Immature natural killer cell (primary cell): ENCODE results near the gene ANKS1B. TPM values are rescaled to one million over a fixed set of nuclear protein-coding genes. Genes with fewer than 3 reads are reported as not detected.

Source experiments
- DNase-seq, 3 donors: peaks; one replicate each; pipeline ENCODE4 v3.0.0; 2022; ENCODE audit warnings: mixed read lengths in 1 of 3
- H3K27ac Mint-ChIP-seq, 6 donors: one replicate each; pipeline ENCODE4 v1.8.0; 2020; ENCODE audit warnings: mixed read lengths in 6 of 6, mild to moderate bottlenecking in 5 of 6, inconsistent platforms in 4 of 6, moderate library complexity in 3 of 6
- H3K27me3 Mint-ChIP-seq, 3 donors: one replicate each; pipeline ENCODE4 v1.8.0; 2020 to 2021; ENCODE audit warnings: low read depth in 3 of 3, mild to moderate bottlenecking in 3 of 3, mixed read lengths in 3 of 3, moderate library complexity in 3 of 3, inconsistent platforms in 1 of 3
- H3K36me3 Mint-ChIP-seq, 3 donors: one replicate each; pipeline ENCODE4 v1.8.0; 2020; ENCODE audit warnings: mixed read lengths in 3 of 3, inconsistent platforms in 2 of 3, mild to moderate bottlenecking in 2 of 3
- H3K4me1 Mint-ChIP-seq, 2 donors: one replicate each; pipeline ENCODE4 v1.8.0; 2020; ENCODE audit warnings: inconsistent platforms in 2 of 2, mild to moderate bottlenecking in 2 of 2, mixed read lengths in 2 of 2, moderate library complexity in 1 of 2
- H3K4me3 Mint-ChIP-seq, 5 donors: one replicate each; pipeline ENCODE4 v1.8.0; 2020; ENCODE audit warnings: mild to moderate bottlenecking in 5 of 5, mixed read lengths in 5 of 5, inconsistent platforms in 3 of 5, moderate library complexity in 3 of 5
- H3K9me3 Mint-ChIP-seq, 6 donors: one replicate each; pipeline ENCODE4 v1.8.0; 2020; ENCODE audit warnings: mild to moderate bottlenecking in 6 of 6, mixed read lengths in 6 of 6, inconsistent platforms in 4 of 6, moderate library complexity in 3 of 6
- polyA plus RNA-seq, 3 donors: library from polyadenylated mRNA; unstranded; fragments of 300-500 nt; fragmentation: Illumina TruSeq; gene quantifications; one replicate each; pipeline ENCODE4 v1.2.3, GENCODE V29; 2021

ANKS1B gene
- polyA plus RNA-seq, 3 donors from 2014 or later: not detected

- no peak for DNase-seq
- Mint-ChIP-seq H3K4me1 (no peaks in the 10 kb centered on the region), H3K9me3 (peaks cover 0 to 2% (median 0%) of the 10 kb centered on the region in 6 donors), H3K4me3 (no peak overlapping the region), H3K27me3 (peaks cover 0 to 2% (median 2%) of the 10 kb centered on the region in 3 donors), H3K27ac (no peak overlapping the region), H3K36me3 (no peaks in the 10 kb centered on the region)
Measured at GRCh38 chr12:99110212-99110611, 874.5 kb downstream of the ANKS1B start.

- Mint-ChIP-seq H3K36me3 (no peaks in the 10 kb centered on the region), H3K4me1 (no peaks in the 10 kb centered on the region), H3K4me3 (no peak overlapping the region), H3K27ac (no peak overlapping the region), H3K9me3 (peaks cover 0 to 2% (median 0%) of the 10 kb centered on the region in 6 donors), H3K27me3 (peaks cover 0 to 2% (median 2%) of the 10 kb centered on the region in 3 donors)
- DNase-seq: no peak
Measured at GRCh38 chr12:99108924-99109323, 875.8 kb downstream of the ANKS1B start.

GRCh38 chr12:99099786-99100185 lies 885.0 kb downstream of the ANKS1B start:
- DNase-seq: no peak
- Mint-ChIP-seq H3K4me1 (no peaks in the 10 kb centered on the region), H3K9me3 (peaks cover 0 to 8% (median 3%) of the 10 kb centered on the region in 6 donors), H3K36me3 (no peaks in the 10 kb centered on the region), H3K4me3 (no peak overlapping the region), H3K27me3 (peaks cover 1 to 2% (median 2%) of the 10 kb centered on the region in 3 donors), H3K27ac (no peak overlapping the region)

- DNase-seq: no peak
- Mint-ChIP-seq H3K27me3 (peaks cover 2 to 3% (median 3%) of the 10 kb centered on the region in 3 donors), H3K27ac (no peak overlapping the region), H3K4me1 (no peaks in the 10 kb centered on the region), H3K4me3 (no peak overlapping the region), H3K36me3 (no peaks in the 10 kb centered on the region), H3K9me3 (peaks cover 0 to 8% (median 2%) of the 10 kb centered on the region in 6 donors)
Measured at GRCh38 chr12:99097171-99097570, 887.6 kb downstream of the ANKS1B start.

- H3K27ac Mint-ChIP-seq: no peak overlapping the region
Measured at GRCh38 chr12:99093166-99093565, 891.6 kb downstream of the ANKS1B start.

GRCh38 chr12:99092100-99092851 lies 892.5 kb downstream of the ANKS1B start:
- no peak for DNase-seq
- H3K27me3 Mint-ChIP-seq: peaks cover 0 to 3% (median 2%) of the 10 kb centered on the region in 3 donors
- no peak overlapping the region for H3K4me3 Mint-ChIP-seq
- no peaks in the 10 kb centered on the region for H3K4me1 Mint-ChIP-seq
- no peak overlapping the region for H3K27ac Mint-ChIP-seq
- H3K36me3 Mint-ChIP-seq: no peaks in the 10 kb centered on the region
- H3K9me3 Mint-ChIP-seq: peaks cover 0 to 2% (median 0%) of the 10 kb centered on the region in 6 donors

More at GRCh38 chr12:99093166-99093565, 891.6 kb downstream of the ANKS1B start:
- Mint-ChIP-seq H3K27me3 (peaks cover 0 to 3% (median 2%) of the 10 kb centered on the region in 3 donors), H3K9me3 (peaks cover 0 to 2% (median 0%) of the 10 kb centered on the region in 6 donors), H3K4me3 (no peak overlapping the region), H3K36me3 (no peaks in the 10 kb centered on the region), H3K4me1 (no peaks in the 10 kb centered on the region)
- DNase-seq: no peak

- Mint-ChIP-seq H3K9me3 (peaks cover 0 to 10% (median 3%) of the 10 kb centered on the region in 6 donors), H3K36me3 (no peaks in the 10 kb centered on the region), H3K27ac (no peak overlapping the region), H3K4me1 (no peaks in the 10 kb centered on the region), H3K4me3 (no peak overlapping the region), H3K27me3 (peaks cover 0 to 4% (median 0%) of the 10 kb centered on the region in 3 donors)
- no peak for DNase-seq
Measured at GRCh38 chr12:99087278-99087677, 897.5 kb downstream of the ANKS1B start.

- no peak for DNase-seq
- peaks cover 0 to 2% (median 0%) of the 10 kb centered on the region in 3 donors for H3K27me3 Mint-ChIP-seq
- H3K4me3 Mint-ChIP-seq: no peak overlapping the region
- no peaks in the 10 kb centered on the region for H3K36me3 Mint-ChIP-seq
- peaks cover 0 to 20% (median under 1%) of the 10 kb centered on the region in 6 donors for H3K9me3 Mint-ChIP-seq
- no peaks in the 10 kb centered on the region for H3K4me1 Mint-ChIP-seq
- no peak overlapping the region for H3K27ac Mint-ChIP-seq
Measured at GRCh38 chr12:99079811-99080210, 904.9 kb downstream of the ANKS1B start.

- H3K4me1 Mint-ChIP-seq: no peaks in the 10 kb centered on the region
- no peak overlapping the region for H3K4me3 Mint-ChIP-seq
- no peaks in the 10 kb centered on the region for H3K36me3 Mint-ChIP-seq
- H3K27ac Mint-ChIP-seq: no peak overlapping the region
- peaks cover 0 to 2% (median 0%) of the 10 kb centered on the region in 3 donors for H3K27me3 Mint-ChIP-seq
- DNase-seq: no peak
- peaks cover 0 to 7% (median under 1%) of the 10 kb centered on the region in 6 donors for H3K9me3 Mint-ChIP-seq
Measured at GRCh38 chr12:99068993-99069747, 915.6 kb downstream of the ANKS1B start.

GRCh38 chr12:99067171-99067785 lies 917.5 kb downstream of the ANKS1B start:
- no peaks in the 10 kb centered on the region for H3K4me1 Mint-ChIP-seq
- H3K27me3 Mint-ChIP-seq: peaks cover 0 to 2% (median 2%) of the 10 kb centered on the region in 3 donors
- no peak overlapping the region for H3K27ac Mint-ChIP-seq
- H3K36me3 Mint-ChIP-seq: no peaks in the 10 kb centered on the region
- peaks cover 0 to 7% (median under 1%) of the 10 kb centered on the region in 6 donors for H3K9me3 Mint-ChIP-seq
- no peak for DNase-seq
- no peak overlapping the region for H3K4me3 Mint-ChIP-seq

- H3K9me3 Mint-ChIP-seq: peaks cover 0 to 8% (median under 1%) of the 10 kb centered on the region in 6 donors
Measured at GRCh38 chr12:99066726-99067125, 918.0 kb downstream of the ANKS1B start.

GRCh38 chr12:99063182-99063581 lies 921.6 kb downstream of the ANKS1B start:
- peaks cover 2% of the 10 kb centered on the region in 3 donors for H3K27me3 Mint-ChIP-seq
- no peaks in the 10 kb centered on the region for H3K4me1 Mint-ChIP-seq
- peaks cover 0 to 4% (median 0%) of the 10 kb centered on the region in 6 donors for H3K9me3 Mint-ChIP-seq
- H3K36me3 Mint-ChIP-seq: no peaks in the 10 kb centered on the region
- H3K4me3 Mint-ChIP-seq: no peak overlapping the region
- no peak for DNase-seq
- no peak overlapping the region for H3K27ac Mint-ChIP-seq

More at GRCh38 chr12:99066726-99067125, 918.0 kb downstream of the ANKS1B start:
- Mint-ChIP-seq H3K27me3 (peaks cover 0 to 2% (median 2%) of the 10 kb centered on the region in 3 donors), H3K4me3 (no peak overlapping the region), H3K4me1 (no peaks in the 10 kb centered on the region), H3K36me3 (no peaks in the 10 kb centered on the region), H3K27ac (no peak overlapping the region)
- no peak for DNase-seq

GRCh38 chr12:99059824-99060511 lies 924.8 kb downstream of the ANKS1B start:
- Mint-ChIP-seq H3K4me3 (no peak overlapping the region), H3K4me1 (no peaks in the 10 kb centered on the region), H3K27ac (no peak overlapping the region), H3K36me3 (no peaks in the 10 kb centered on the region), H3K9me3 (peaks cover 0 to 7% (median under 1%) of the 10 kb centered on the region in 6 donors), H3K27me3 (peaks cover 0 to 2% (median 2%) of the 10 kb centered on the region in 3 donors)
- DNase-seq: no peak
